ENCODE data around the gene DEPDC1.

- TF ChIP-seq POLR2A (IDR thresholded peaks at IDR 0.05; ENCODE audit: low read depth, low read length): no peak
- no peak for TF ChIP-seq POLR2AphosphoS5 (IDR thresholded peaks at IDR 0.05; ENCODE audit: low read depth, low read length)
Observed at GRCh38 chr1:68459091-68459490, 37.8 kb downstream of the DEPDC1 start.

All from GM12892 (cell line).